NOMO-1 (cell line): Measurements from ENCODE around the gene C9orf43.
"Not testable (repeated sequence)": the region's sequence is repeated elsewhere in the genome, so short reads cannot be mapped to it uniquely, and the experiment has no call there.

ENCODE experiments used
- DNase-seq, 2 experiments: peaks; one replicate each; lab custom pipeline; 2025; ENCODE audit not compliant: unreplicated experiment in 2 of 2; lab: John Stamatoyannopoulos, UW

The C9orf43 gene

GRCh38 chr9:113409883-113410206 lies 702 bp upstream of the C9orf43 start:
- DNase-seq, result no peak

DNA sequence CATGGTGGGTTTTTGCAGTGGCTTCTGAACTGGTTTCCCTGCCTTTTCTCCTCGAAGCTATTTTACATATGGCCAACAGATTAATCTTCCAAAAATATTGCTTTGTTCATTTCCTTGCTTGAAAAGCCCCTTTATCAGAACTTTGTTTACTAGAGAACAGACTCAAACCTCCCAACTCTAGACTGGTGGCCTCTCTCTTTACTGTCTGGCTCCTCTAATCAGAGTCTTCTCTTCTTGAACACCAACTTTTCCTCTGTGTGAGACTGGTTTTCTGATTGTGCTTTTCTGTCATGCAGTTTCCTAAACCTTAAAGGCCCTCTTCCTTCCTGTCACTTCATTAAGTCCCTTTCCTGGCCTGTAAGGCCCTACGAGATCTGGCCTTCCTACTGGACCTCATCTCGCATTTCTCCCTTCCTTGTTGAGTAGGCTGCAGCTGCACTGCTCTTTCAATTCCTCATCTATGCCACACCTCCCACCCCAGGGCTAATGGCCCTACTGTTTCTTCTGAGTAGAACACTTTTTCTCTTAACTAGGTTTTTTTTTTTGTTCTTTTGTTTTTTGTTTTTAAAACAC lies 5.7 kb downstream of the C9orf43 start:
- peak; percentile 78 to 79 for DNase-seq

- no peak for DNase-seq
These were observed 6.8 kb downstream of the C9orf43 start for GRCh38 chr9:113417370-113417769.

DNA sequence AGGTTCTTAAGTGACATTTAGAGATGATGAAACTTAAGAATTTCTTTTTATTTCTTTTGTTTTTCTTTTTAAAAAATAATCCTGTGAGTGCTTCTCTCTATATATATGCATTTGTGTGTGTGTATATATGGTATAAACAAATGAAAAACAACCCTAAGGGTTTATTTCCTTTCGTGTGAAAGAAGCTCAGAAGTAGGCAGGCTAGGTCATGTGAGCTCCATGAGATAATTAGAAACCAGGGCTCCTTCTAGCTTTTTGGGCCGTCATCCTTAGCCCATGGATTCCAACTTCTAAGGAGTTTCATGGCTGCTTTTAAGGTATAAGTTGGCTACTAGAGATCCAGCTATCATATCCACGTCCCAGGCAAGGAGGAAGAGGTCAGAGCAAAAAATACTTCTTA lies 11.2 kb downstream of the C9orf43 start:
- no peak for DNase-seq

DNA sequence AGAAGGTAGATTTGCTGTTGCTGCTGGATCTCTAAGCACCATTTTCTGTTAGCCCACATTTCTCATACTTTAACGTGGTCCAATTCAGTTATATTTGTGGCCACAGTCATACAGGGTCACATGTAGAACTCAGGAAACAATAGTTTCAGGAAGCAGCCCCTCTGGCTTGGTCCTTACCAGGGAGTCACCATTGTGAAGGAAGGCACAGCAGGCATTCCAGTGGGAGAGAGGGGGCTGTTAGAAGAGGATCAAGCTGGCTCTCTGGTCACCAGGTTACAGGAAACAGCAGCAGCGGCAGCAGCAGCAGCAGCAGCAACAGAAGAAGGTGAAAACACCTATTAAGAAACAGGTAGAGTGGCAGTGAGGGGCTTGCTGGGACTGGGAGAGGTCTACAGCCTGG lies 14.5 kb downstream of the C9orf43 start:
- DNase-seq, result no peak

- no peak for DNase-seq
These were observed 16.2 kb downstream of the C9orf43 start for GRCh38 chr9:113426701-113427100.

DNA sequence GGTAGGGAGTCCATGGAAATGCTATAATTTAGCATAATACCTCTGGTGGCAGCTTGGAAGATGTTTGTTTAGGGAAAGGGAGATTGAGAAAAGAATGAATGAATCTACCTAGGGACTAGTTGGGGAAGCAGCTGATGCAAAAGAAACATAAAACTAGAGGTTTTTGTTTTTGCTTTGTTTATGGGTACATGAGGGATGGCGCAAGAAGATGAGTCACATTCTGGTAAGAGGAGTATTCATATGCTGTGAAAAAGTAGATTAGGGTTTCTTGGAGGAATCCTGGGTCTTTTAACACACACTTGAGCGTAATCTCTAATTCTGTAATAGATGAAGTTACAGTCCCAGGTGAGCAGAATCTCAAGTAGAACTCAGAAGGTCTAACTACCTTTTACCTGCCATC lies 17.1 kb downstream of the C9orf43 start:
- no peak for DNase-seq

DNA sequence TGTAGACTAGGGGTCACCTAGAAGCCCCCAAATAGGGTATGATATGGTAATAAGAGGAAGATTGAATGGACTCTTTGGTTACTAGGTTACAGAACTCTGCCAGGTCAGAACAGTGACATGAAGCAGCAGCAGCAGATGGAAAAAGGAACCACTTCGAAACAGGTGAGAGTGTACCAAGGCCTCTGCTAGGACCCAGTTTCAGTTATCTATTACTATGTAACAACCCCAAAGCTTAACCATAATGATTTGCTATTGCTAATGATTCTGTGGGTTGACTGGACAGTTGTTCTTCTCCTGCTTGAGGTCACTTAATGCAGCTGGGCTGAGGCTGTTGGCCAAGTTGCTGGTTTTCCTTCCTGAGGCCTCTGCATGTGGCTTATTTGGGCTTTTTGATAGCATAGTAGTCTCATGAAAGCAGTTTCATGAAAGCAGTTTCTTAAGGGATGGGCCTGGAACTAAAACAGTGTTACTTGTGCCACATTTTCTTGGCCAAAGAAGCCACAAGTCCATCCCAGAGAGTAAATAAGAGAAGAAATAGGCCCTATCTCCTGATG lies 17.6 kb downstream of the C9orf43 start:
- no peak for DNase-seq

GRCh38 chr9:113431191-113431590 lies 20.6 kb downstream of the C9orf43 start:
- DNase-seq, result no peak

GRCh38 chr9:113436728-113437515 lies 26.4 kb downstream of the C9orf43 start:
- DNase-seq, result no peak

DNA sequence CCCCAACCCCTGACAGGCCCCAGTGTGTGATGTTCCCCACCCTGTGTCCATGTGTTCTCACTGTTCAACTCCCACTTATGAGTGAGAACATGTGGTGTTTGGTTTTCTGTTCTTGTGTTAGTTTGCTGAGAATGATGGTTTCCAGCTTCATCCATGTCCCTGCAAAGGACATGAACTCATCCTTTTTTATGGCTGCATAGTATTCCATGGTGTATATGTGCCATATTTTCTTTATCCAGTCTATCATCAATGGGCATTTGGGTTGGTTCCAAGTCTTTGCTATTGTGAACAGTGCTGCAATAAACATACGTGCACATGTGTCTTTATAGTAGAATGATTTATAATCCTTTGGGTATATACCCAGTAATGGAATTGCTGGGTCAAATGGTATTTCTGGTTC lies 27.2 kb downstream of the C9orf43 start:
- not testable (repeated sequence) for DNase-seq

GRCh38 chr9:113444736-113445135 lies 34.2 kb downstream of the C9orf43 start:
- DNase-seq, result peak; percentile 82 to 89

DNA sequence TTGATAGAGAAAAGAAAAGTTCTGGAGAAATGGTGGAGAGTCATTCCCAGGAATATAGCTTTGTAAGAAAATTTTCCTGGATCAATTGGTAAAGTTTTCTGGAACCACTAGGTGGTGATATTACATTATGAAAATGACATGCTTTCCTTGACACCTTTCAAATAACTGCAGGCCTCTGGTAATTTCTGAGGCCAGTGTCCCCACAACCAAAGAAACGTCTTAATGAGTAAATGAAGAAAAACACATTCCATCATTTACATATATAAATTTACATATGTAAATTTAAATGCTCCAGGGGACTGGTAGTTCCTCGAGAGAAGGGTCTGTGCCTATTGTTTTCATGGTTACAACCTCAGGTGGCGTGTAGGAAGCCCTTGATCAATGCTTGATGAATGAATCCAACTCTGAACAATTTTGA lies 35.8 kb downstream of the C9orf43 start:
- peak in 1 of 2 experiments; percentile 35 for DNase-seq

GRCh38 chr9:113449376-113449775 lies 38.8 kb downstream of the C9orf43 start:
- no peak for DNase-seq

DNA sequence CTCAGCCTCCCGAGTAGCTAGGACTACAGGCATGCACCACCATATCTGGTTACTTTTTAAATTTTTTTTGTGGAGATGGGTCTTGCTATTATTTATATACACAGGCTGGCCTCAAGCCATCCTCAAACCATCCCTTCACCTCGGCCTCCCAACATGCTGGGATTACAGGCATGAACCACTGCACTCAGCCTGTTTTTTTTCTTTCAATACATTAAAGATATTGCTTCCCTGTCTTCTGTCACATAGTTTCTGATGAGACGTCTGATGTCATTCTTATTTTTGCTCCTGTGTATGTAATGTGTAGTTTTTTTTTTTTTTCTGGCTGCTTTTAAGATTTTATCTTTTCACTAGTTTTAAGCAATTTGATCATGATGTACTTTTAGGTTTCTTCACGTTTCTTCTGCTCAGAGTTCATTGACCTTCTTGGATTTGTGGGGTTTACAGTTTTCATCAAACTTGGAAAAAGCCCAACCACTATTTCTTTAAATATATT lies 41.6 kb downstream of the C9orf43 start:
- no peak for DNase-seq

DNA sequence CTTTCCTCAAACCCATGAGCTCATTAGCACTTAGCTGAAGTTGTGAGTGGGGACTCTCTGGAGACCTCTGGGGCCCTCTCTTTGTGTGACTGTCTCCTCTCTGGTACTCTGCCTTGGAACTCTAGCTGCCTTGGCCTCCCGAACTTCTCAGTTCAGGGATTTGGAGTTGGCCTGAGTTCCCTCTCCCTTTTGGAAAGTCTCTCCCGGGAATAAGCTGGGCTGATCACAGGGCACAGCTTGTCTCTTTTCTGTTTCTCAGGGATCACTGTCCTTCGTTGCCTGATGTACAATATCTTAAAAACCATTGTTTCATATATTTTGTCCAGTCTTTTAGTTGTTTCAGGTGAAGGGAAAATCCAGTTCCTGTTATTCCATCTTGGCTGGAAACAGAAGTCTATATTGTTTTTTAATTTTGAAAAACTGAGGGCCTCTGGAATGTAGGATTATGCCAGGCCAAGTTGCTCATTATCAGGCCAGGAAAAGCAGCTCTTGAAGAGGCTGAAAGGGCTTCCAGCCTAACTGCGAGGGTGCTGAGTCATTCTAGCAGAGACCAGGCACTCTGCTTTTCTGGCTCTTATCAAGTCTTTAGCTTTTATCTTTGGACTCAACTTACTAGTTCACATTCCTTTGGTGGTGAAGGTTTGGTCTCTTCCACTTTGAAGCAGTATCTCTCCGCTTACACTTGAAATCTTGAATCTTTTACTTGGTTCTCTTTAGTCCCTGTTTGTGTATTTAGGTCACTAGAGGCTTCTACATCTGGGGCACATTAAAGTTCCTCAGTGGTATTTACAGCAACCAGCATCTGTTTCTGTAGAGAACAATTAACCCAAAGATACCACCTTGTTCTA lies 44.6 kb downstream of the C9orf43 start:
- DNase-seq, result no peak

DNA sequence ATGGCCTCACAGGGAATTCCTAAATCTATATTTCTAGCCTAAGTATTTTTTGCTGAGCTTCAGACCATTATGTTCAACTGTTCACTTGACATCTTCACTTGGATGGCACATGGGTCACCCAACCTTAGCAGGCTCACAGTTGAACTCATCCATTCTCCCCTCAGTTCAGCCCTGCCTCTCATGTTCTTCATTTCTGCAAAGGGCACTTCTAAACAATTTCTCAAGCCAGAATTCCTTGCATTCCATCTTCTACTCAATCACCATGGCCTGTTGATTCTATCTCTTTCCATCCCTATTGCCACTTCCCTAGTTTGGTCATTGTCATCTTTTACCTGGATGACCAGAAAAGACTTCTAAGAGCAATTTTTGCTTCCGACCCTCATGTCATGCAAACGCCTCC lies 45.7 kb downstream of the C9orf43 start:
- no peak for DNase-seq

- DNase-seq, result no peak
These were observed 50.7 kb downstream of the C9orf43 start for GRCh38 chr9:113461285-113461684.

GRCh38 chr9:113461943-113462342 lies 51.4 kb downstream of the C9orf43 start:
- no peak for DNase-seq

- DNase-seq, result no peak
These were observed 52.3 kb downstream of the C9orf43 start for GRCh38 chr9:113462781-113463286.
